ENCODE measurements around the gene NPLOC4. TPM values are rescaled to one million over a fixed set of nuclear protein-coding genes. Genes with fewer than 3 reads are reported as not detected.

The NPLOC4 gene
- total RNA-seq, 1 donor from 2014 or later = 102 TPM

DNA sequence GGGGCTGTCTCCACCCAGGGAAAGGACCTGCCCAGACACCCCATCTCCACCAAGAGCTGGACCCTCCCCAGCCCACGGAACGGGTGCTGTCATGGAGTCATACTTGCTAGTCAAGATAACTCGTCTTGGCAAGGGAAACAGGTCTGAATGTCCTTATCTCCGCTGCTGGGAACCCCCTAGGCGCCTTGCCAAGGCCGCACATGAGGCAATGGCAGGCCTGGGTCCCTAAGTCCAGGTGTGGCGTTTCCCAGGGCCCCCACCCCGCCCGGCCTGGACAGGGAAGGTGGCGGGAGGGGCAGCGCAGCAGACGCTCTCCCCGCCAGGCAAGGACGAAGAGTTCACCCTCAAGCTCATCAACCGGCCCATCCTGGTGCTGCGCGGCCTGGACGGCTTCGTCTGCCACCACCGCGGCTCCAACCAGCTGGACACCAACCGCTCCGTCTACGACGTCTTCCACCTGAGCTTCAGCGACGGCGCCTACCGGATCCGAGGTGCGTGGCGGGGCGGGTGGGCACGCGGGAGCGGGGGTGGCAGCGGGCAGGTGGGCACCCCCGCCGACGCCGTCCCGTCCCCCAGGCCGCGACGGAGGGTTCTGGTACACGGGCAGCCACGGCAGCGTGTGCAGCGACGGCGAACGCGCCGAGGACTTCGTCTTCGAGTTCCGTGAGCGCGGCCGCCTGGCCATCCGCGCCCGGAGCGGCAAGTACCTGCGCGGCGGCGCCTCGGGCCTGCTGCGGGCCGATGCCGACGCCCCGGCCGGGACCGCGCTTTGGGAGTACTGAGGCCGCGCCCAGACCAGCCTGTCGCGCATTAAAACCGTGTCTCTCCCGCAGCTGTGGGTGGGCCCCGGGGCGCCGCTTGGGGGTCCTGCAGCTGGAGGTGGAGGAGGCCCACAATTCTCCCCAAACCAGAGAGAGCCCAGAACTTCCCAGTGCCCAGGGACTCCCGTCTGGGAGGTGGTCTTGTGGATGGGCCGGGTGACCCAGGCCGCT is 100.3 kb downstream of the NPLOC4 start:
- no peak for DNase-seq (ENCODE audit: low spot score, unreplicated experiment)
- Mint-ChIP-seq H3K4me3 (ENCODE audit: low read depth) (no peak overlapping the region), H3K36me3 (ENCODE audit: insufficient read depth) (no peaks in the 10 kb centered on the region), H3K27me3 (peaks cover 9% of the 10 kb centered on the region), H3K27ac (no peak overlapping the region), H3K4me1 (ENCODE audit: low read depth) (no peaks in the 10 kb centered on the region), H3K9me3 (ENCODE audit: low read depth) (no peaks in the 10 kb centered on the region)
- no peak for TF ChIP-seq CTCF (IDR thresholded peaks at IDR 0.05; ENCODE audit: unreplicated experiment)

- peaks cover 9% of the 10 kb centered on the region for H3K27me3 Mint-ChIP-seq
- no peaks in the 10 kb centered on the region for H3K36me3 Mint-ChIP-seq (ENCODE audit: insufficient read depth)
- DNase-seq (ENCODE audit: low spot score, unreplicated experiment) = no peak
- H3K4me3 Mint-ChIP-seq (ENCODE audit: low read depth) = no peak overlapping the region
- H3K4me1 Mint-ChIP-seq (ENCODE audit: low read depth) = no peaks in the 10 kb centered on the region
- TF ChIP-seq CTCF (IDR thresholded peaks at IDR 0.05; ENCODE audit: unreplicated experiment) = no peak
- no peaks in the 10 kb centered on the region for H3K9me3 Mint-ChIP-seq (ENCODE audit: low read depth)
- no peak overlapping the region for H3K27ac Mint-ChIP-seq
These were observed 101.2 kb downstream of the NPLOC4 start for GRCh38 chr17:81535480-81536298.

- Mint-ChIP-seq H3K9me3 (ENCODE audit: low read depth) (no peaks in the 10 kb centered on the region), H3K27me3 (peaks cover 9% of the 10 kb centered on the region), H3K4me3 (ENCODE audit: low read depth) (no peak overlapping the region), H3K36me3 (ENCODE audit: insufficient read depth) (no peaks in the 10 kb centered on the region), H3K27ac (no peak overlapping the region), H3K4me1 (ENCODE audit: low read depth) (no peaks in the 10 kb centered on the region)
- no peak for TF ChIP-seq CTCF (IDR thresholded peaks at IDR 0.05; ENCODE audit: unreplicated experiment)
- no peak for DNase-seq (ENCODE audit: low spot score, unreplicated experiment)
These were observed 101.9 kb downstream of the NPLOC4 start for GRCh38 chr17:81535007-81535328.

DNA sequence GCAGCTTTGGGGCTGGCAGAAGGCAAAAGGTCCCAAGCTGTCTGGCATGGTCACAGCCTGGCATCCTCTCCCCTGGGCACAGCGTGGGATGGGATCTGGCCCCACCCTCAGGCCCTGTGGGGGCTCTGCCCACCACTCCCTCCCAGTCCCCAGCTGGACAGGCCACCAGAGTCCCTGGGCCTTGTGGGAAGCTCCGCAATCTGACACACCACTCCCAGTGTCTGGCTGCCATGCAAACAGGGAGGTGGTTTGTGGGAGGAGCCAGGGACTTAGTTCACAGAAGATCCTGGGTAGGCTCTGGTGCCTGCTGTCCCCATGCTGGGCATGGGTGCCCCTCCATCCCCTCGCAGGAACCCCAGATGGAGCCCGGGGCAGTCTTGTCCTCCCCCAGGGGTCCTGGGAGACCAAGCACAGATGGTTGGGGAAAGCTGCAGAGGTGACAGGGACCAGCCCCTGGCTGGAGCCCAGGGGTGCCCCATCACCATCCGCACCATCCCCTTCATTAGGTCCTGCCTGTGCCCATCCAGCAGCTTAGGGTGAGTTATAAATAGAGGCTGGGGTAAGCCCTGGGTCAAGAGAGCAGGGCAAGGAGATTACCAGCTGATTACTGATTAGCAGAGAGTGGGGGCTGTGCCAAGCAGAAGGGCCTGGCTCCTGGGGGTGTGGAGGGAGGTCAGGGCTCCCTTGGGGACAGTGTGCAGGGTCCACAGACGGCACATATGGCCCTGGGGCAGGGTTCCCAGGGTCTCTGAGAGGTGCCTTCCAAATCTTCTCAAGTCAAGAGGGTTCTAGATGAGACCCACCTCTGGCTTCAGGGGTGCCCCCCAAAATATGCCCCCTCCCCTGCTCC is 102.5 kb downstream of the NPLOC4 start:
- no peak for DNase-seq (ENCODE audit: low spot score, unreplicated experiment)
- Mint-ChIP-seq H3K27me3 (peaks cover 10% of the 10 kb centered on the region), H3K27ac (no peak overlapping the region), H3K4me1 (ENCODE audit: low read depth) (no peaks in the 10 kb centered on the region), H3K9me3 (ENCODE audit: low read depth) (no peaks in the 10 kb centered on the region), H3K4me3 (ENCODE audit: low read depth) (no peak overlapping the region), H3K36me3 (ENCODE audit: insufficient read depth) (no peaks in the 10 kb centered on the region)
- no peak for TF ChIP-seq CTCF (IDR thresholded peaks at IDR 0.05; ENCODE audit: unreplicated experiment)

All from progenitor cell of endocrine pancreas (in vitro differentiated cells).